GM12878 (cell line): ENCODE data around the gene FAM241A. TPM values are rescaled to one million over a fixed set of nuclear protein-coding genes. Genes with fewer than 3 reads are reported as not detected.

ENCODE experiments used
- ATAC-seq: fragments of 200-7000 bp; cut with Tn5 transposase; 3 replicates; pipeline ENCODE4 v1.9.1; 2020; ENCODE audit warnings: mild to moderate bottlenecking, moderate library complexity
- BruUV-seq: library from RNA; stranded (reverse); fragments of 400-500 nt; replicated peaks from 2 replicates; lab custom pipeline; 2021; lab: Mats Ljungman, UMichigan
- CTCF ChIA-PET: fragments of 300-600 bp; sonication (Branson Sonifier 250); formaldehyde crosslinking; extraction: SDS; loops from one replicate; lab custom pipeline; 2021; ENCODE audit warnings: inconsistent platforms; lab: Yijun Ruan, JAX
- POLR2A ChIA-PET: fragments of 350-600 bp; formaldehyde crosslinking; extraction: SDS; loops from one replicate; lab custom pipeline; 2021; ENCODE audit warnings: inconsistent platforms; lab: Charles Lee
- RAD21 ChIA-PET: fragments of 300-600 bp; sonication (Branson Sonifier 250); formaldehyde crosslinking; loops from one replicate; lab custom pipeline; 2023; ENCODE audit warnings: antibody characterized with exemption; ENCODE audit not compliant: unreplicated experiment; lab: Charles Lee
- SMC1A ChIA-PET: fragments of 300-600 bp; sonication (Branson Sonifier 250); formaldehyde crosslinking; loops from one replicate; lab custom pipeline; 2023; ENCODE audit not compliant: unreplicated experiment, uncharacterized antibody; lab: Charles Lee
- DNase-seq: peaks from one replicate; pipeline ENCODE4 v3.0.0-alpha.2; 2011; ENCODE audit warnings: low read depth, low spot score
- FAIRE-seq: peaks from 3 replicates; lab custom pipeline; 2011; peaks lifted over from hg19 to GRCh38; lab: Jason Lieb, UNC
- H2AFZ ChIP-seq: 2 replicates; pipeline ENCODE4 v1.6.0; 2011; ENCODE audit warnings: low read depth, low read length, control low read depth; ENCODE audit not compliant: control insufficient read depth
- H3K27ac ChIP-seq: 2 replicates; pipeline ENCODE4 v1.5.1; 2011; ENCODE audit warnings: control low read depth; ENCODE audit not compliant: control insufficient read depth, insufficient read depth
- H3K27me3 ChIP-seq, 2 experiments: replicated peaks in 1 of 2; 2 replicates each; pipeline versions ENCODE4 v1.6.0 to v1.6.1; 2011; ENCODE audit warnings: low read length in 1 of 2; ENCODE audit not compliant: control insufficient read depth in 2 of 2, insufficient read depth in 2 of 2
- H3K36me3 ChIP-seq, 2 experiments: 2 replicates each; pipeline ENCODE4 v1.5.1; 2011; ENCODE audit warnings: low read length in 1 of 2; ENCODE audit not compliant: control insufficient read depth in 2 of 2, insufficient read depth in 2 of 2
- H3K4me1 ChIP-seq: 2 replicates; pipeline ENCODE4 v1.6.1; 2011; ENCODE audit warnings: mild to moderate bottlenecking, low read length, moderate library complexity, mixed read lengths; ENCODE audit not compliant: control insufficient read depth, insufficient read depth
- H3K4me2 ChIP-seq: 2 replicates; pipeline ENCODE4 v1.6.0; 2011; ENCODE audit warnings: control low read depth; ENCODE audit not compliant: control insufficient read depth, insufficient read depth
- H3K4me3 ChIP-seq: fragments of 200-600 bp; sonication (generic); 2 replicates; pipeline ENCODE4 v1.5.1; 2016
- H3K79me2 ChIP-seq: 2 replicates; pipeline ENCODE4 v1.6.0; 2011; ENCODE audit warnings: low read length; ENCODE audit not compliant: control insufficient read depth, insufficient read depth
- H3K9ac ChIP-seq: 2 replicates; pipeline ENCODE4 v1.8.0; 2011; ENCODE audit warnings: low read length, control low read depth, mixed read lengths; ENCODE audit not compliant: control insufficient read depth, insufficient read depth
- H3K9me3 ChIP-seq: replicated peaks from 3 replicates; pipeline ENCODE4 v1.5.1; 2011; ENCODE audit warnings: mild to moderate bottlenecking, low read length; ENCODE audit not compliant: control insufficient read depth, insufficient read depth
- H4K20me1 ChIP-seq: 2 replicates; pipeline ENCODE4 v1.6.0; 2011; ENCODE audit not compliant: control insufficient read depth, insufficient read depth
- BCL3 ChIP-seq: IDR thresholded peaks from 2 replicates; pipeline ENCODE4 v1.6.1; 2011; ENCODE audit warnings: borderline replicate concordance, low read depth, mild to moderate bottlenecking, moderate library complexity, low read length; ENCODE audit not compliant: insufficient read depth, poor library complexity, severe bottlenecking
- CTCF ChIP-seq, 3 experiments: IDR thresholded peaks in 2 of 3; conservative IDR thresholded peaks in 1 of 3; 2 replicates each; pipeline ENCODE4 v1.5.1; 2011; ENCODE audit warnings: low read depth in 3 of 3, low read length in 3 of 3, mild to moderate bottlenecking in 3 of 3, control low read depth in 2 of 3, moderate library complexity in 2 of 3, inconsistent platforms in 1 of 3, mixed read lengths in 1 of 3; ENCODE audit not compliant: control insufficient read depth in 2 of 3, insufficient read depth in 1 of 3; ENCODE audit errors: extremely low read depth in 1 of 3
- E2F4 ChIP-seq: IDR thresholded peaks from 2 replicates; pipeline ENCODE4 v1.6.1; 2012; ENCODE audit warnings: low read depth, low read length, improper control_type of control experiment
- MAX ChIP-seq: IDR thresholded peaks from 2 replicates; pipeline ENCODE4 v1.6.1; 2012; ENCODE audit warnings: low read depth, low read length, improper control_type of control experiment
- MYB ChIP-seq: fragments of 150-350 bp; IDR thresholded peaks from 2 replicates; pipeline ENCODE4 v1.6.1; 2014; ENCODE audit warnings: mild to moderate bottlenecking, low read depth, low read length, borderline replicate concordance
- NFYB ChIP-seq: IDR thresholded peaks from 2 replicates; pipeline ENCODE4 v1.6.1; 2011; ENCODE audit warnings: low read depth, mild to moderate bottlenecking, low read length, improper control_type of control experiment, moderate library complexity; ENCODE audit not compliant: insufficient read depth
- POU2F2 ChIP-seq: IDR thresholded peaks from 3 replicates; pipeline ENCODE4 v1.6.1; 2011; ENCODE audit warnings: low read depth, mild to moderate bottlenecking, low read length, borderline replicate concordance
- RELA ChIP-seq: fragments of 450-650 bp; IDR thresholded peaks from 2 replicates; pipeline ENCODE4 v1.8.0; 2014; ENCODE audit warnings: borderline replicate concordance; ENCODE audit not compliant: partially characterized antibody
- RELB ChIP-seq: fragments of 450-650 bp; IDR thresholded peaks from 2 replicates; pipeline ENCODE4 v1.6.1; 2017; ENCODE audit warnings: low read depth, mild to moderate bottlenecking, moderate library complexity
- SP1 ChIP-seq: IDR thresholded peaks from one replicate; pipeline ENCODE4 v1.6.1; 2011; ENCODE audit warnings: low read depth, low read length
- SRF ChIP-seq, 2 experiments: IDR thresholded peaks; 2 replicates each; pipeline ENCODE4 v1.6.1; 2011; ENCODE audit warnings: low read depth in 2 of 2, low read length in 2 of 2, mild to moderate bottlenecking in 1 of 2, moderate library complexity in 1 of 2
- SUZ12 ChIP-seq: fragments of 200-600 bp; sonication (generic); IDR thresholded peaks from one replicate; pipeline ENCODE4 v1.6.1; 2018; ENCODE audit warnings: antibody characterized with exemption, mild to moderate bottlenecking; ENCODE audit not compliant: unreplicated experiment
- TAF1 ChIP-seq: IDR thresholded peaks from 2 replicates; pipeline ENCODE4 v1.6.1; 2011; ENCODE audit warnings: mild to moderate bottlenecking, low read depth, low read length, borderline replicate concordance
- WRNIP1 ChIP-seq: IDR thresholded peaks from 2 replicates; pipeline ENCODE4 v1.6.1; 2011; ENCODE audit warnings: low read depth, low read length, improper control_type of control experiment, borderline replicate concordance
- YBX1 ChIP-seq: fragments of 450-650 bp; IDR thresholded peaks from 2 replicates; pipeline ENCODE4 v1.6.1; 2016; ENCODE audit warnings: antibody characterized with exemption
- ZNF622 ChIP-seq: fragments of 450-650 bp; IDR thresholded peaks from 2 replicates; pipeline ENCODE4 v1.6.1; 2017; ENCODE audit warnings: mild to moderate bottlenecking, inconsistent platforms
- WGBS: methylation state at CpG from one replicate; pipeline ENCODE4 v1.1.6; 2016; ENCODE audit warnings: low lambda C conversion rate; ENCODE audit not compliant: insufficient replicate concordance, insufficient coverage; ENCODE audit errors: missing lambda C conversion rate; 5-methylcytosine and 5-hydroxymethylcytosine counted together
- in situ Hi-C: fragments of 300-500 bp; cut with MboI; formaldehyde crosslinking; loops from 9 replicates; pipeline ENCODE4 v1.14.3; 2018; ENCODE audit warnings: mixed read lengths
- intact Hi-C: fragments of 100-400 bp; cut with micrococcal nuclease; formaldehyde crosslinking; loops from one replicate; pipeline ENCODE4 v1.14.2; 2022; ENCODE audit not compliant: unreplicated experiment
- polyA plus RNA-seq, 11 experiments: library from polyadenylated mRNA; depleted of rRNA in 4 of 11; unstranded in 6 of 11; stranded (reverse) in 5 of 11; fragments of >200 nt; fragmentation: Nextera tagmentation in 4 of 11; fragmentation: Illumina TruSeq in 1 of 11; extraction: Ambion mirVana in 4 of 11; extraction: Trizol in 1 of 11; gene quantifications; 1 replicate in 1 of 11; 2 replicates in 10 of 11; pipeline versions ENCODE4 v1.2.1 to v1.2.3, GENCODE V29; 2011 to 2016; ENCODE audit warnings: inconsistent platforms in 2 of 11, missing spikeins in 2 of 11, low read depth in 1 of 11
- total RNA-seq, 4 experiments: library from RNA; depleted of rRNA in 3 of 4; stranded (reverse); fragments of >200 nt in 3 of 4; fragmentation: Illumina TruSeq in 1 of 4; extraction: Trizol in 1 of 4; gene quantifications; 2 replicates each; pipeline versions ENCODE4 v1.2.1 to v1.2.3, GENCODE V29; 2013 to 2021

FAM241A gene
- total and polyA plus RNA-seq, 10 of the 15 experiments (the other 5 are each of a cell fraction or from before 2014, with no cell fraction given), result 0.20 to 7.5 (median 2.4) TPM

- DNase-seq, result no peak
- Histone ChIP-seq H3K9me3 (no peaks in the 10 kb centered on the region), H3K4me2 (no peak overlapping the region), H3K4me3 (no peak overlapping the region), H3K36me3 (no peaks in the 10 kb centered on the region), H3K27ac (no peak overlapping the region), H3K79me2 (no peaks in the 10 kb centered on the region), H2AFZ (no peak overlapping the region; the same call in 1 of the 2 replicates), H3K27me3 (no peaks in the 10 kb centered on the region)
- ChIA-PET POLR2A (interaction anchor here (0.6 kb wide), 1 partner anchor 491 kb away, joined by 5 read pairs; no protein-coding TSS in a partner anchor), RAD21 (interaction anchor here (1.4 kb wide), 1 partner anchor 131 kb away, joined by 4 read pairs; no protein-coding TSS in a partner anchor), SMC1A (interaction anchor here (0.8 to 2.1 kb wide), 7 partner anchors 15 to 419 kb away, joined by 3 to 13 read pairs (median 3); no protein-coding TSS in a partner anchor)
- ATAC-seq, result no peak
- intact Hi-C loops, result no loop called here
- BruUV-seq, result no TSS peak
- no peak for TF ChIP-seq MAX
- TF ChIP-seq SP1, result no peak
- no peak for TF ChIP-seq YBX1
- TF ChIP-seq CTCF (IDR thresholded peaks at IDR 0.05 in 2 of 3, conservative IDR thresholded peaks at IDR 0.05 in 1 of 3; ENCODE audit: control insufficient read depth in 2 of 3, extremely low read depth in 1 of 3, insufficient read depth in 1 of 3, low read depth in 3 of 3, low read length in 3 of 3), result no peak
- TF ChIP-seq NFYB, result no peak
- TF ChIP-seq SUZ12, result no peak
- no peak for TF ChIP-seq POU2F2
- TF ChIP-seq RELA, result no peak
- no peak for TF ChIP-seq SRF (IDR thresholded peaks at IDR 0.05; ENCODE audit: low read depth in 2 of 2, low read length in 2 of 2)
- TF ChIP-seq ZNF622, result no peak
- no peak for TF ChIP-seq RELB
- no peak for TF ChIP-seq E2F4
- no peak for TF ChIP-seq WRNIP1
- TF ChIP-seq BCL3, result no peak
- TF ChIP-seq MYB, result no peak
- TF ChIP-seq TAF1, result no peak
- TF ChIP-seq, all 136 proteins: peak for 0
- Histone ChIP-seq H3K4me1 (no peaks in the 10 kb centered on the region), H3K9ac (no peak overlapping the region), H4K20me1 (no peaks in the 10 kb centered on the region)
- 48% methylated on average over 2 of the region's 2 CpGs for WGBS
- in situ Hi-C loops, result loop anchor here (5.0 to 10.0 kb wide), 2 partner anchors 127 to 219 kb away; partner anchors contain the start of gene AP1AR
- FAIRE-seq, result no peak
- CTCF ChIA-PET, result interaction anchor here (0.6 to 7.6 kb wide), 7 partner anchors 9 to 556 kb away, joined by 3 to 91 read pairs (median 3); no protein-coding TSS in a partner anchor
Observed at GRCh38 chr4:112105201-112105969, 39.9 kb upstream of the FAM241A start.
